Panc1 (cell line): ENCODE measurements around the gene ZNF292. TPM values are rescaled to one million over a fixed set of nuclear protein-coding genes. Genes with fewer than 3 reads are reported as not detected.

Experiments used
- ATAC-seq: fragments of 200-7000 bp; cut with Tn5 transposase; 2 replicates; pipeline ENCODE4 v1.9.1; 2020; ENCODE audit warnings: mild to moderate bottlenecking, moderate library complexity
- Bru-seq: library from RNA; stranded (reverse); fragments of 400-500 nt; gene quantifications from one replicate; lab custom pipeline; 2021; lab: Mats Ljungman, UMichigan
- BruChase-seq, 2 experiments: library from RNA; stranded (reverse); fragments of 400-500 nt; gene quantifications; one replicate each; lab custom pipeline; 2021; lab: Mats Ljungman, UMichigan
- BruUV-seq: library from RNA; stranded (reverse); fragments of 400-500 nt; replicated peaks from 2 replicates; lab custom pipeline; 2021; lab: Mats Ljungman, UMichigan
- CTCF ChIA-PET: fragments of 300-600 bp; sonication (Branson Sonifier 250); formaldehyde crosslinking; loops from one replicate; lab custom pipeline; 2022; ENCODE audit warnings: antibody characterized with exemption; lab: Charles Lee
- POLR2A ChIA-PET: fragments of 300-600 bp; sonication (Branson Sonifier 250); formaldehyde crosslinking; loops from one replicate; lab custom pipeline; 2022; ENCODE audit warnings: antibody characterized with exemption; lab: Charles Lee
- DNase-seq: peaks from one replicate; pipeline ENCODE4 v3.0.0-alpha.2; 2010; ENCODE audit warnings: low read depth, low spot score
- H3K27ac ChIP-seq: 2 replicates; pipeline ENCODE4 v1.5.1; 2011; ENCODE audit warnings: mild to moderate bottlenecking, low read length, inconsistent platforms
- H3K27me3 ChIP-seq: fragments of 200-500 bp; sonication (Bioruptor generic); 2 replicates; pipeline ENCODE4 v1.6.0; 2014; ENCODE audit warnings: low read length, inconsistent platforms; ENCODE audit not compliant: control insufficient read depth, insufficient read depth
- H3K36me3 ChIP-seq: fragments of 200-500 bp; sonication (Bioruptor generic); 2 replicates; pipeline ENCODE4 v1.5.1; 2014; ENCODE audit warnings: inconsistent platforms, mild to moderate bottlenecking, low read length, moderate library complexity; ENCODE audit not compliant: control insufficient read depth, insufficient read depth
- H3K4me1 ChIP-seq: 2 replicates; pipeline ENCODE4 v1.5.1; 2011; ENCODE audit warnings: inconsistent platforms, mild to moderate bottlenecking, low read length, moderate library complexity; ENCODE audit not compliant: control insufficient read depth, insufficient read depth
- H3K4me3 ChIP-seq, 2 experiments: 2 replicates each; pipeline ENCODE4 v1.5.1; 2011 to 2012; ENCODE audit warnings: low read depth in 2 of 2, low read length in 2 of 2, mild to moderate bottlenecking in 2 of 2, inconsistent platforms in 1 of 2, moderate library complexity in 1 of 2
- H3K9me3 ChIP-seq: fragments of 200-500 bp; sonication (Bioruptor generic); 2 replicates; pipeline ENCODE4 v1.5.1; 2014; ENCODE audit warnings: low read depth, mild to moderate bottlenecking, inconsistent platforms, low read length, moderate library complexity; ENCODE audit not compliant: control insufficient read depth, insufficient read depth
- POLR2AphosphoS5 ChIP-seq: IDR thresholded peaks from 2 replicates; pipeline ENCODE4 v1.6.1; 2012; ENCODE audit warnings: mild to moderate bottlenecking, low read depth, low read length, moderate library complexity
- SIN3A ChIP-seq: IDR thresholded peaks from 2 replicates; pipeline ENCODE4 v1.6.1; 2012; ENCODE audit warnings: low read depth, mild to moderate bottlenecking, low read length, moderate library complexity, borderline replicate concordance; ENCODE audit not compliant: insufficient read depth
- TCF7L2 ChIP-seq: IDR thresholded peaks from 2 replicates; pipeline ENCODE4 v1.6.1; 2011; ENCODE audit warnings: mild to moderate bottlenecking, low read depth, low read length, inconsistent platforms
- in situ Hi-C: cut with HindIII; loops from 2 replicates; pipeline ENCODE4 v1.10.0; 2016; ENCODE audit warnings: low sequenced_read_pairs, low pct_unique_long_range_greater_than_20kb
- intact Hi-C: fragments of 100-400 bp; cut with micrococcal nuclease; formaldehyde crosslinking; loops from one replicate; pipeline ENCODE4 v1.10.0; 2022; ENCODE audit not compliant: unreplicated experiment
- long read RNA-seq: library from polyadenylated mRNA; unstranded; transcript quantifications from one replicate; pipeline ENCODE4 v2.0.0, GENCODE V29; 2021; ENCODE audit not compliant: unreplicated experiment
- polyA plus RNA-seq: library from polyadenylated mRNA; unstranded; fragments of >200 nt; gene quantifications from one replicate; pipeline ENCODE4 v1.2.1, GENCODE V29; 2012; ENCODE audit warnings: missing spikeins; ENCODE audit not compliant: insufficient read length
- total RNA-seq: library from RNA; stranded (reverse); gene quantifications from one replicate; pipeline ENCODE4 v1.2.1, GENCODE V29; 2021; ENCODE audit not compliant: unreplicated experiment
- TF ChIP-seq, protein P1 (sequence below), 2 experiments: IDR thresholded peaks; 2 replicates each; pipeline ENCODE4 v1.6.1; 2011 to 2012; ENCODE audit warnings: low read depth in 2 of 2, control low read depth in 1 of 2, low read length in 1 of 2, mild to moderate bottlenecking in 1 of 2, moderate library complexity in 1 of 2; ENCODE audit not compliant: insufficient read depth in 1 of 2
- TF ChIP-seq, protein P2 (sequence below): fragments of 450-650 bp; IDR thresholded peaks from 2 replicates; pipeline ENCODE4 v1.5.1; 2017; ENCODE audit warnings: mild to moderate bottlenecking

The ZNF292 gene
- total RNA-seq = 38.2 TPM
- polyA plus RNA-seq = 12.2 TPM
- Bru-seq, nascent RNA = percentile 96 among the genes with signal in this experiment
- BruChase-seq, experiment 1, labeled RNA remaining after a 2-hour chase = percentile 94 among the genes with signal in this experiment
- BruChase-seq, experiment 2, labeled RNA remaining after a 6-hour chase = percentile 81 among the genes with signal in this experiment
- long read RNA-seq, full-length matches to known transcripts = 17 of 44 reads
- long read RNA-seq, partial matches to known transcripts = 17 of 44 reads
- long read RNA-seq, other reads (novel, unspliced or antisense) = 10 of 44 reads

GRCh38 chr6:87154993-87155841 is at the start of gene ZNF292:
Gene ZNF292 (plus strand): TSS chr6:87155565. CDS start chr6:87155592, 27 bp downstream.
- in situ Hi-C loops = no loop called here
- intact Hi-C loops = loop anchor here (10.0 kb wide), 1 partner anchor 70 kb away; no protein-coding TSS in a partner anchor
- Histone ChIP-seq H3K27me3 (no peaks in the 10 kb centered on the region), H3K4me1 (peaks cover 25% of the 10 kb centered on the region), H3K9me3 (no peaks in the 10 kb centered on the region), H3K27ac (peak within 1 kb of the TSS; percentile 97), H3K36me3 (peaks cover 4% of the 10 kb centered on the region; the same call in 1 of the 2 replicates), H3K4me3 (peak within 1 kb of the TSS; percentile 78 to 91)
- CTCF ChIA-PET = no interaction called here
- POLR2A ChIA-PET = no interaction called here
- no TSS peak for BruUV-seq
- TF ChIP-seq, protein P1, sequence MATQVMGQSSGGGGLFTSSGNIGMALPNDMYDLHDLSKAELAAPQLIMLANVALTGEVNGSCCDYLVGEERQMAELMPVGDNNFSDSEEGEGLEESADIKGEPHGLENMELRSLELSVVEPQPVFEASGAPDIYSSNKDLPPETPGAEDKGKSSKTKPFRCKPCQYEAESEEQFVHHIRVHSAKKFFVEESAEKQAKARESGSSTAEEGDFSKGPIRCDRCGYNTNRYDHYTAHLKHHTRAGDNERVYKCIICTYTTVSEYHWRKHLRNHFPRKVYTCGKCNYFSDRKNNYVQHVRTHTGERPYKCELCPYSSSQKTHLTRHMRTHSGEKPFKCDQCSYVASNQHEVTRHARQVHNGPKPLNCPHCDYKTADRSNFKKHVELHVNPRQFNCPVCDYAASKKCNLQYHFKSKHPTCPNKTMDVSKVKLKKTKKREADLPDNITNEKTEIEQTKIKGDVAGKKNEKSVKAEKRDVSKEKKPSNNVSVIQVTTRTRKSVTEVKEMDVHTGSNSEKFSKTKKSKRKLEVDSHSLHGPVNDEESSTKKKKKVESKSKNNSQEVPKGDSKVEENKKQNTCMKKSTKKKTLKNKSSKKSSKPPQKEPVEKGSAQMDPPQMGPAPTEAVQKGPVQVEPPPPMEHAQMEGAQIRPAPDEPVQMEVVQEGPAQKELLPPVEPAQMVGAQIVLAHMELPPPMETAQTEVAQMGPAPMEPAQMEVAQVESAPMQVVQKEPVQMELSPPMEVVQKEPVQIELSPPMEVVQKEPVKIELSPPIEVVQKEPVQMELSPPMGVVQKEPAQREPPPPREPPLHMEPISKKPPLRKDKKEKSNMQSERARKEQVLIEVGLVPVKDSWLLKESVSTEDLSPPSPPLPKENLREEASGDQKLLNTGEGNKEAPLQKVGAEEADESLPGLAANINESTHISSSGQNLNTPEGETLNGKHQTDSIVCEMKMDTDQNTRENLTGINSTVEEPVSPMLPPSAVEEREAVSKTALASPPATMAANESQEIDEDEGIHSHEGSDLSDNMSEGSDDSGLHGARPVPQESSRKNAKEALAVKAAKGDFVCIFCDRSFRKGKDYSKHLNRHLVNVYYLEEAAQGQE (IDR thresholded peaks at IDR 0.05; ENCODE audit: insufficient read depth in 1 of 2, low read depth in 2 of 2, low read length in 1 of 2) = no peak
- peak; percentile 79 for TF ChIP-seq POLR2AphosphoS5
- TF ChIP-seq TCF7L2 = peak; percentile 98
- TF ChIP-seq, protein P2, sequence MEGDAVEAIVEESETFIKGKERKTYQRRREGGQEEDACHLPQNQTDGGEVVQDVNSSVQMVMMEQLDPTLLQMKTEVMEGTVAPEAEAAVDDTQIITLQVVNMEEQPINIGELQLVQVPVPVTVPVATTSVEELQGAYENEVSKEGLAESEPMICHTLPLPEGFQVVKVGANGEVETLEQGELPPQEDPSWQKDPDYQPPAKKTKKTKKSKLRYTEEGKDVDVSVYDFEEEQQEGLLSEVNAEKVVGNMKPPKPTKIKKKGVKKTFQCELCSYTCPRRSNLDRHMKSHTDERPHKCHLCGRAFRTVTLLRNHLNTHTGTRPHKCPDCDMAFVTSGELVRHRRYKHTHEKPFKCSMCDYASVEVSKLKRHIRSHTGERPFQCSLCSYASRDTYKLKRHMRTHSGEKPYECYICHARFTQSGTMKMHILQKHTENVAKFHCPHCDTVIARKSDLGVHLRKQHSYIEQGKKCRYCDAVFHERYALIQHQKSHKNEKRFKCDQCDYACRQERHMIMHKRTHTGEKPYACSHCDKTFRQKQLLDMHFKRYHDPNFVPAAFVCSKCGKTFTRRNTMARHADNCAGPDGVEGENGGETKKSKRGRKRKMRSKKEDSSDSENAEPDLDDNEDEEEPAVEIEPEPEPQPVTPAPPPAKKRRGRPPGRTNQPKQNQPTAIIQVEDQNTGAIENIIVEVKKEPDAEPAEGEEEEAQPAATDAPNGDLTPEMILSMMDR = no peak
- TF ChIP-seq SIN3A = peak; percentile 23; the same call in 1 of the 2 replicates
- DNase-seq (peak; percentile 86), ATAC-seq (peak; percentile 90)

GRCh38 chr6:87105823-87106222 is 49.5 kb upstream of the ZNF292 start:
- POLR2A ChIA-PET = interaction anchor here (0.6 kb wide), 1 partner anchor 12 kb away, joined by 3 read pairs; no protein-coding TSS in a partner anchor
- TF ChIP-seq TCF7L2 (no peak), SIN3A (no peak), POLR2AphosphoS5 (no peak)
- TF ChIP-seq, protein P1 (IDR thresholded peaks at IDR 0.05; ENCODE audit: insufficient read depth in 1 of 2, low read depth in 2 of 2, low read length in 1 of 2) = no peak
- TF ChIP-seq, protein P2 = no peak
- CTCF ChIA-PET = no interaction called here
- no peaks in the 10 kb centered on the region; the same call in 1 of the 2 replicates for H3K27me3 ChIP-seq
- DNase-seq = no peak
- ATAC-seq = no peak
- H3K9me3 ChIP-seq = no peaks in the 10 kb centered on the region
- in situ Hi-C loops (no loop called here), intact Hi-C loops (no loop called here)
- no TSS peak for BruUV-seq
- H3K4me3 ChIP-seq = no peak overlapping the region
- no peaks in the 10 kb centered on the region for H3K36me3 ChIP-seq
- H3K4me1 ChIP-seq = no peaks in the 10 kb centered on the region
- no peak overlapping the region for H3K27ac ChIP-seq
